A204.1 (cell line): ENCODE data around the gene ZNF652.
"Not testable (repeated sequence)": the region's sequence is repeated elsewhere in the genome, so short reads cannot be mapped to it uniquely, and the experiment has no call there.

Source experiments
- FAIRE-seq: peaks from 2 replicates; lab custom pipeline; 2012; peaks lifted over from hg19 to GRCh38; lab: Jason Lieb, UNC

Gene ZNF652

DNA sequence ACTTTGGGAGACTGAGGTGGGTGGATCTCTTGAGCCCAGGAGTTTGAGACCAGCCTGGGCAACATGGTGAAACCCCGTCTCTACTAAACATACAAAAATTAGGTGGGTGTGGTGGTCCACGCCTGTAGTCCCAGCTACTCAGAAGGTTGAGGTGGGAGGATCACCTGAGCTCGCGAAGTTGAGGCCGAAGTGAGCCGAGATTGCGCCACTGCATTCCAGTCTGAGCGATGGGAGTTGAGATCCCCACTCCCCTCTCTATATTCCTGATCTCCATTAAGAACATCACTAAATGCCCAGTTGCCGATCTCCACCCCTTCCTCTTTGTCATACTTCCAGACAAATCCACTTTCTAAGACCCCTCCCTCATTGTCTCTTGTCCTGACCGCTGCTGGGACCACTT, 24.3 kb upstream of the ZNF652 start:
- no peak for FAIRE-seq

DNA sequence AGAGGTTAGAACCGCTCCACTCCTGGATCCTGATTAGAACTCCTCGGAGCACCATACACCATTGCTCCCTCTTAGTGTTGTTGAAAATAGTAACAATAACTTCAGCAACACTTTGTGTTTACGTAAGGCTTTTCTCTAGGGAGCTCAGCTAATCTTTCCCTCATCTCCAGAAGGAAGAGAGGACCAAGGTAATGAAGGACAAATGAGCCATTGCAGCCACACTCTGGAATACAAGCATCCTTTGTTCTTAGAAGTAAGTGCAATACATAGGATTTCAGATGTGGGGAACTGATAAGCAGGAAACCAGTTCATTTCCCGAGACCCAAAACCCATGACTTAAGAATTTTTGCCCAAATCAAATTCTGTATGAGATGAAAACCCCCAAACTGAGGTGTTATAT, 22.9 kb upstream of the ZNF652 start:
- no peak for FAIRE-seq

DNA sequence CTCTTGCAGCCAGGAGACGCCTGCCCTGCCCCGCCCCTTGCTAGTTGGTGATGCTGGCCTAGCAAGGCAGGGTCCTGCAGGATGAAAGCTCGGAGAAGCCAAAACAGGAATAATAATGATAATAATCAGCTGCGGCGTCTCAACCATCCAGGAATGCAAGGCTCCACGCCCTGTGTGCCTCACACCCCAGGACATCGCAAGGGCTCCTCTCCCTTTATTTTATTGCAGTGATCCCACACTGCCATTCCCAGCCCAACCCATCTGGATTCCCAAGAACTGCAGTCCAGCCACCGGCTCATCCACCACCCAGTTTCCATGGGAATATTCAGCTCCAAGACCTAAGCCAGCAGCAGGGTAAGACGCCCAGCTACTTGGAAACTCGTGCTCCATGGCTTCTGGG, 21.0 kb upstream of the ZNF652 start:
- FAIRE-seq: no peak

DNA sequence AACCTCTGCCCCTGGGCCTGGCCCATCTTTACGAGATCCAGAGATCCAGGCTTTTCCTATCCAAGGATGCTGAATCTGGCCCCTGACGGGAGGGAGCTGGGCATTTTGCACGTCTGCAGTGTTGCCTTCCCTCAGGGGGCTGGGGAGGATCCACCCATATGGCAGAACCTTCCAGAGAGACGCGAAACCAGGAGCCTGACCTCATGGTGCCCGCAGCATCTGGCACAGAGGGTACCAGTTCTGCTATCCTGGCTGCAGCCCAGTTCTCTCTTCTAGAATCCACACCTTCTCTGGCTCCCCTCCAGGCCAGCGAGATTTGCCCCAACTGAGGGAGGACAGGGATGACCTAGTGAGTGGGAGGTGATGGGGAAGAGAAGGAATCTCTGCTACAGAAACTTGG, 20.5 kb upstream of the ZNF652 start:
- no peak for FAIRE-seq

DNA sequence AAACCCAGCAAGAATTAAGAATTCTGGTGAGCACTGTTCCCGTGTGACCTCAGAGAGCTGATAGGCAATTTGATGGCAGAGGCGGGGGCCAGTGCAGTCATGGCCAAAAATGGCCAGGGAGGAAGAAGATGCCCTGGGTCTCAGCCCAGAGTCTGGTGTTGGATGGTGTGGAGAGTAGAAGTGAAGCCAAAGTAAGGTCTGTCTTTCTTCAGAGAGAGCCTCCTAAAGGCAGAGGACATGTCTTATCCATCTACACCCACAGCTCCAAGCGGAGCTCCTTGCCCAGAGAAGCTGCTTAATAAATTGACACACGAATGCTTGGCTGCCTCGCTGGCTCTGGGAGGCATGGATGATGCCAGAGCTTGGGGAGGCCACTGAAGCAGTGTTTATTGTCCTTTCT, 19.7 kb upstream of the ZNF652 start:
- FAIRE-seq: no peak

DNA sequence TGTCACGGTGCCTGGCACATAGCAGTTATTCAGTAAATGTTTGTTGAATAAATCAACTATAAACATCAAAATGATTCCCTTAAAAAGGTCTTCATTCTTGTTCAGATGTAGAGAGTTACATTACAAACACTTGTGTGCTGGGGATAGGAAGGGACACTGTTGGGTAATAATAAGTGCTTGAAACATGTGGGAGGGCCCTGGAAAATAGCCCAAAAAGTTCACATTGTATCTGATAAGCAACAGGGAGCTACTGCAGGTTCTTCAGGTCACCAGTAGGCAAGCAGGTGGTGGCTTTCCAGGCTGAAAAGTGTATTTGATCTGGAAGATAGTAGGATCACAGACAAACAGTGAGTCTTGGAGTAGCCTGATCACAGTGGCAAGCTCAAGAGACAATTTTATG, 19.0 kb upstream of the ZNF652 start:
- no peak for FAIRE-seq

DNA sequence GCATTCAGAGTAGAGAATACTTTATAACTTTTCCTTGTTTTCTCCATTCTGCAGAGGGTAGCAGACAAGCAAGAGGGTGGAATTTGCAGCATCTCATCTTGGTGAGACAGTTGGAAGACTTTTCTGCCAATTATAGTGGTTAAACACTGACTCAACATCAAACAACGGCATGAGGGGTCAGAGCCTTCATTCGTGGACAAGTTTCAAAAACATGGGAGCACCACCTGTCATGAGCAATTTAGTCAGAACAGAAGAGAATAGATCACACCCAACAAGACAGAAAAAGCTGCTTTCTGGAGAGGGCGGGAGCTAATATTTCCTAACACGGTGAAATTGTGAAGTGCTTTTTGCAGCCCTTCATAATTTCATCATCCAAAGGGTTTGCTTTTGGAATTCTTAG, 17.9 kb upstream of the ZNF652 start:
- no peak for FAIRE-seq

DNA sequence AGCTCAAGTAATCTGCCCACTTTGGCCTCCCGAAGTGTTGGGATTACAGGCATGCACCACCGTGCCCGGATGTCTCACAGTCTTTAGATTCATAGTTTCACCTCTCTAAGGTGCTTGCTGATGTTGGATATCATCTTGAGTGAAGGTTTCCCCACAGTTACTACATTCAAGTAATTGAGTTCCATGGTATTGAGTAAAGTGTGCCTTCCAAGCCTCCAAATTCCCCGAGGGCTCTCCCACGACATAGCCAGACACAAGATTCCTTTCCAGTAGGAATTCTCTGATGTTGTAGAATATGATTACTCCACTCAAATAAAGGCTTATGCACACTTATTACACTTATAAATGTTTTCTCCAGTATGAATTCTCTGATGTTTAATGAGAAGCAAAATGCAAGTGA, 16.3 kb upstream of the ZNF652 start:
- no peak for FAIRE-seq

DNA sequence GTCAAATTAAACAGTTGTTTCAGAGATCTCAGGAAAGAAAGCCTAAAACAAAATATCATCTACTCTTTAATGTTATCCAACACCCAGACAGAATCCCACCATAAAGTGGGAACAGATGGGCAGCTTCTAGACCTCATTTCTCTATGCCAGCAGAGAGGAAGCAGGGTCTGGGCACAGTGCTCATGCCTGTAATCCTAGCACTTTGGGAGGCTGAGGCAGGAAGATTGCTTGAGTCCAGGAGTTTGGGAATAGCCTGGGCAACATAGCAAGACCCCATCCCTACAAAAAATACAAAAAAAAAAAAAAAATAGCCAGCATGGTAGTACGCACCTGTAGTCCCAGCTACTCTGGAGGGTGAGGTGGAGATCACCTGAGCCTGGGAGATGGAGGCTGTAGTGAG, 13.5 kb upstream of the ZNF652 start:
- no peak for FAIRE-seq

DNA sequence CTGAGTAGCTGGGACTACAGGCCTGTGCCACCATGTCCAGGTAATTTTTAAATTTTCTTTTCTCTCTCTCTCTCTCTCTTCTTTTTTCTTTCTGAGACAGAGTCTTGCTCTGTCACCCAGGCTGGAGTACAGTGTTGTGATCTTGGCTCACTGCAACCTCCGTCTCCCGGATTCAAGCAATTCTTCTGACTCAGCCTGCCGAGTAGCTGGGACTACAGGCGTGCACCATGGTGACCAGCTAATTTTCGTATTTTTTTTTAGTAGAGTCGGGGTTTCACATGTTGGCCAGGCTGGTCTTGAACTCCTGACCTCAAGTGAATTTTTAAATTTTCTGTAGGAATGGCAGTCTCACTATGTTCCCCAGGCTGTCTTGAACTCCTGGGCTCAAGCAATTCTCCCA, 11.1 kb upstream of the ZNF652 start:
- FAIRE-seq: no peak

DNA sequence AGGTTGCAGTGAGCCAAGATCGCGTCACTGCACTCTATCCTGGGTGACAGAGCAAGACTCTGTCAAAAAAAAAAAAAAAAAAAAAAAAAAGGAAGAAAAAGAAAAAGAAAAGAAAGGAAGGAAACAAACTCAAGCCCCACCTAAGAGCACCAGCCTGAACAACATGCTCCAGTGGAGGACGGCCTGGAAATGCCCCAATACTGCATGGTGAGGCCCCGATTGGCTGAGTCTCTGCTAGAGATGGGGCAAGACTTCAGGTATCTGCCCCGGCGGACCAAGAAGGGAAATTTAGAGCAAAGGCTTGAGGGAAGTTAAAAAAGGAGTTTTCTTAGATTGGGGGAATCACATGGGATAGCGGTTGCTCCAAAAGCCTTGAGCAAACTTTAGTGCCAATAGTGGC, 10.4 kb upstream of the ZNF652 start:
- FAIRE-seq: no peak

DNA sequence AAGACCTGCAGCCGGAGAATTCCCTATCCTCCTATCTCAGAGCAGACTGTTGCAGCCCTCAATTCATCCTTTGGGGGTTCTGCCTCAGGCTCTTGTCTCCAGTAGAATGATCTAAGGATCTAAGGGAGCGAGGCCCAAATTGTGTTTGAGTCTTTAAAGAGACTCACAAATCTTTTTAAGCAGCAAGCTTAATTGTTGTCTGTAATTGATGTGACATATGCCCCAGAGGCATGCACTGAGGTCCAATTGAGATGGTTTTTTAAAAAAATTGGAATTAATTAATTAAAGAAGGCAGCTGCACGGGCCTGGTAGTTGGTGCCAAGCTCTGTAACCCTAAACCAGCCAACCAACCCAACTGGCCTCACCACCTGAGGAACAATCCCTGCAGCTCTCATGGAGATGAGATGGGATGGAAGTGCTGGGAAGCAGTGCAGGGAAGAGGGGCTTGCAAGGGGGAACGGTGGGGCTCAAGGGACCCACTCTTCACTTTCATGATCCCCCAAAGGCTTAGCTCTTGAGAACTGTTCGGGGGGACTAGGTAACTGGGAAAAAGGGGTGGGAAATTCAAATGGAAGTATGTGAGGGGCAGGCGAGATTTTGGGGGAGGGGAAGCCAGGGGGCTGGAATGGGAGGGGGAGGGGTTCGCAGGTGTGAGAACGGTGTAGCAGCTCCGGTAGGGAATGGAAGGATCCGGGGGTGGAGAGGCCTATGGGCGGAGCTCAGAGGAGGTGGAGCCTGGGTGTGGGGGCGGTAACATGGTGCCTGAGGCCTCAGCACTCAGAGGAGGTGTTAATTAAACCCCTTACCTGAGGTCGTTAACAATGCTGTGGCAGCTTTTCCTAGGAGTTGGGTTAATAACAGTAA, 9.2 kb upstream of the ZNF652 start:
- no peak for FAIRE-seq

DNA sequence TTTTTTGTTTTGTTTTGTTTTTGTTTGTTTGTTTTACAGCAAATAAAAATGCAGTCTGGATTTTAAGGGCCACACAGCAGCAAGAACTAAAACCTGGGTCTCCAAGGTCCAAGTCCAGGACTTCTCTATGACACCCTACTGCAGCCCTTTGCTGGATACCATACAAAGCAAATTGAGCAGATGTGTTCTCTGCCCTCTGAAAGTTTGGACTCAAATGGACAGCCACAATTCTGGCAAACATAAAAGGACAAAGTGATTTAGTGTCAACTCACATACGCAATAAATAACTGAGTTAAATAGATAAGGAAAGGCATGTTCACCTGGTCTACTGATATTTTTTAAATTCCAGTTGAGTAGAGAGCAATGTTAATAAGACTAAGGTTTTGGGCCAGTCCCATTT, 7.7 kb upstream of the ZNF652 start:
- FAIRE-seq: no peak

DNA sequence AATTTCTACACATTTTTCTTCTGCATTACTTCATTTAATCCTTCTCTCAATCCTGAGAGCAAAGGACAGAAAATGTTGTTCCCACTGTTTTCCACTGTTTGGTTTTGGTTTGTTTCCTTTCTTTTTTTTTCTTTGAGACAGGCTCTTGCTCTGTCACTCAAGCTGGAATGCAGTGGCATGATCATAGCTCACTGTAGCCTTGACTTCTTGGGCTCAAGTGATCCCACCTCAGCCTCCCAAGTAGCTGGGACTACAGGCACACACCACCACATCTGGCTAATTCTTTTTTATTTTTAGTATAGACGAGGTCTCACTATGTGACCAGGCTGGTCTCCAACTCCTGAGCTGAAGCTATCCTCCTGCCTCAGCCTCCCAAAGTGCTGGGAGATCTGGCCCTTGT, 7.0 kb upstream of the ZNF652 start:
- no peak for FAIRE-seq

DNA sequence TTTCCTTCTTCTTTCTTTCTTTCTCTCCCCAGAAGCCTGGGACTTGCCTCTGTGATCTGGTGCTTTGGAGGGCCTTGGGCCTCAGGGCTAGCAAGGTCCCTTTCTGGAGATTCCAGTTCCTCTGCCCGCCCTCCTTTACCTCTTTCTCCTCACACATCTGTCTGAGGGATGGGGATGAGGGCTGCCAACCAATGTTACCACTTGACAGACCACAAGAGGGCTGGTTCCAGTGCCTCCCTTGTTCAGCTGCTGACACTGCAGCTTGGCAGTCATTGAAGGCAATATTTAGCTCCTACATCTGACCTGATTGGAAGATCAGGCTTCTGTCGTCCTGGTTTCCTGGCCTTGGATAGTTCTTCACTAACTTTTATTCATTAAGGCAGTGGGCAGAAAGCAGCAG, 3.6 kb upstream of the ZNF652 start:
- FAIRE-seq: no peak

DNA sequence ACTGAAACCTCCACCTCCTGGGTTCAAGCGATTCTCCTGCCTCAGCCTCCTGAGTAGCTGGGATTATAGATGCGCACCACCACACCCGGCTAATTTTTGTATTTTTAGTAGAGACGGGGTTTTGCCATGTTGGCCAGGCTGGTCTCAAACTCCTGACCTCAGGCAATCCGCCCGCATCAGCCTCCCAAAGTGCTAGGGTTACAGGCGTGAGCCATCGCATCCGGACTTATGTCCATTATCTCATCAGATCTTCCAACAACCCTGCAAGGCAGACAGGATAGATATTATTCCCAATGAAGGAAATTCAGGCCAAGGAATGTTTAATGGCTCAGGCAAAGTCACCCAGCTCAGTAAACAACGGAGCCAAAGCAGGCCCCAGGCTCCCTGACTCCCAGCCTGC, 3.1 kb upstream of the ZNF652 start:
- not testable (repeated sequence) for FAIRE-seq

DNA sequence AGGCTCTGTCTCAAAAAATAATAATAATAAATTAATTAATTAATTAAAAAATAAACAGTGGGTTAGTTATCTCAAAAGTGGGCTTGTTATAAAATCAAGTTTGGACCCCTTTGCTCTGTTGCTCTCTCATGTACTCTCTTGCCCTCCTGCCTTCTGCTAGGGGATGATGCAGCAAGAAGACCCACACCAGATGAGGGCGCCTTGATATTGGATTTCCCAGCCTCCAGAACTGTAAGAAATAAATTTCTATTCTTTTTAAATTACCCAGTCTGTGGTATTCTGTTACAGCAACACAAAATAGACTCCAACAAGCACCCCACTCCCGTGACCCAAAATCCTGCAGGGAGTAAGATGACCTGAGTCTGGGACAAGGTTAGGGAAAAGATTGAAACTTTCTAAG, 2.1 kb upstream of the ZNF652 start:
- FAIRE-seq: no peak

DNA sequence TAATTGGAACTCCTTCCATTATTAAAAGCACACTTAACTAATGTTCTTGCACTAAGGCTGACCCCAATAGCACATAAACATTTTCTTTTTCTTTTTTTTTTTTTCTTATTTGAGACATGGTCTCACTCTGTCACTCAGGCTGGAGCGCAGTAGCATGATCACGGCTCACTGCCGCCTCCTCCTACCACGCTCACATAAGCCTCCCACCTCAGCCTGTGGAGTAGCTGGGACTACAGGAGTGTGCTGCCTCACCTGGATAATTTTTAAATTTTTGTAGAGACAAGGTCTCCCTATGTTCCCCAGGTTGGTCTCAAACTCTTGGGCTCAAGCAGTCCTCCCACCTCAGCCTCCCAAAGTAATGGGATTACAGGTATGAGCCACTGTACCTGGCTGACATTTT, 1.2 kb upstream of the ZNF652 start:
- no peak for FAIRE-seq

DNA sequence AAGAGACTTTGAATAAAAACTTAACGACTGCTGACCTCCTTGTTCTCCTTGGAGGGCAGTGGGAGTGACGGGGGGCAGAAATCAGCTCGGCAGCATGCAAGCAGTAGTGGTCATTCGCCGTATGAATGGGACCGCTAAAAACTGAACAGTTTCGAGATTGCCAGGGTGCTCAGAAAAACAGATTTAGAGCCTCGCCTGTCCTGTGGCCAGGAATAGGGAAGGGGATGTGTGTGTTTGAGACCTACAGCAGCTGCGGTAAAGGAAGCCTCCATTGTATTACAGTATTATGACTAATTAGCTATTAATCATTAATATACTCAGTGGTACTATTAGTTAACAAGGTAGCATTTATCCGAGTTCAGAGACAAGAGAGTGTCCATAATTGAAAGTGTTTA, 670 bp upstream of the ZNF652 start:
- no peak for FAIRE-seq

DNA sequence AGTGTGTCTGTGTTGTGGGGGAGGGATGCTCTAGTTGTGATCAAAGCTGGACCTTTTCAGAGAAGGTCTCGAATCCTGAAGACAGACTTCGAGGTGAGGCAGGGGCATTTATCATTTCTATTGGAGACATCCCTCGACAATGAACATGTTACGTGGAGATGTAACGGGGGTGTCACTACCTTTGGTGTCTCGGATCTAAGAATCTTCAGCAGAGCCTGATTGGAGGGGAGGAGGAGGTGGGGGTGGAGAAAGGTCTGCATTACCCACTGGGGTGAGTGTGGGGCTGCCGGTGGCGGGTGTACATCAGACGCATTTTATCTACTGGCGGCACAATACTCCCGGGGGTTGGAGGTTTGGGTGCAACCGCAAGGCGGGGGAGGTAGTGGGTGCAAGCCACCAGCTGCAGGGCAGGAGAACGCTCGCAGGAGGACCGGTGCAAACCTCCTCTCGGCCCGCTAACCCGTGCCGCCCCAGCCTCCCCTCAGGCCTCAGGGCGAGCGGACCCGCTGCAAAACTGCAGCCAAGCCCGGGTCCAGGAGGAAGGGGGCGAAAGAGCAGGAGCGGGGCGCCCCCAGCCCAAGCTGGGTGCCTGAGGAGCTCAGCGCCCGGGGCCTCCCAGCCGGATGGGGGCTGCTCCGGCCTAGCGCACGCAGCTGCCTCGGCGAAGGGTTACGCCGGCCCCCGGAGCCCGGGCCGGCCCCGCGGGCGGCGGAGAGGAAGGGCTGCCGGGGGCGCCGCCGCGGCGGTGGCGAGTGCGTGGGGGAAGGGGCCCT, 735 bp downstream of the ZNF652 start:
- FAIRE-seq: no peak

DNA sequence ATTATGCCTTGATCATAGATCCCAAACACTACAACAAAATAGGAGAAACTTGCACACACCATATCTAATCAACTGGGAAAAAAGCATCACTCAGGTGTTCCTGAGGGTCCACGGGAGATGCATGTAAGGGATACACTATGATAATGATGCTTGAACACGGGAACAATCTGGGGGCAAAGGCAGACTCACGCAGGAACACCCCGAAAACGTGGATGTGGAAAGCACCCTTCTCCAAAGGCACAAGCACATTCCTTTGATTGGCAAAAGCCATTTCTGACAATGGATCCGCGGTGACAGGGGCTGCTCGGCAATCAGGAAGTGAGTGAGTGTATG, 1.3 kb downstream of the ZNF652 start:
- FAIRE-seq: no peak

DNA sequence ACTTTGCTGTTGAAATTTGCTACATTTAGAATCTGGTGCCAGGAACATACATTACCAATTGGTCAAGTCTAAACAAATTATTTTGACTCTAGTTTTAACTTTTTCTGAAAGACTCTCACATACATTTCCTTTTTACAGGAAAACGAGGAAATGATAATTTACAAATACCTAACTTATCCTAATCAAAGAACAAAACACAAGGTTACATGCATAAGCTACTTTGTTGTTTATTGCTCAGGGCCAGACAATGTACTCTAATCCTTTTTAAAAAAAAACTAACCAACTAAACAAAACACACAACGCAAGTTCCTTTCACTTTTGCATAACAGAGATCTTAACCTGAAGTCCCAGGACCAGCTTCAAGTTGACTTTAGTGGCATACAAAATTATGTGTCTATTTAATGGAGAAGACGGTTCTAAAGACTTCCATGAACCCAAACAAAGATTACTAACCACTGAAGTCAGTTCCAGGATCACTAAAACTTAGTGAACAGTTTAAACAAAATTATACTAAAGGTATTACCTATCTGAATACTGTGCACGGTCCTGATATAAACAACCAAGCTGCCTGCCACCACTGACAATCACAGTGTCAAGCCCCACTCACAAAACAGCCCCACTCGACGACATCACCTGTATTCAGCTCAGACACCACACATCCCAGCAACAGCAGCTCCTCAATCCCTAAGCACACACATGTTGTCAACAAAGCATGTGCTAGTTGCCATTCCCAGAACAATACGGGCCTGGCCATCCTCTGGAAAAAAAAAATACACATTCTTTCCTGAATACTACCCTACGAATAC, 1.9 kb downstream of the ZNF652 start:
- no peak for FAIRE-seq

DNA sequence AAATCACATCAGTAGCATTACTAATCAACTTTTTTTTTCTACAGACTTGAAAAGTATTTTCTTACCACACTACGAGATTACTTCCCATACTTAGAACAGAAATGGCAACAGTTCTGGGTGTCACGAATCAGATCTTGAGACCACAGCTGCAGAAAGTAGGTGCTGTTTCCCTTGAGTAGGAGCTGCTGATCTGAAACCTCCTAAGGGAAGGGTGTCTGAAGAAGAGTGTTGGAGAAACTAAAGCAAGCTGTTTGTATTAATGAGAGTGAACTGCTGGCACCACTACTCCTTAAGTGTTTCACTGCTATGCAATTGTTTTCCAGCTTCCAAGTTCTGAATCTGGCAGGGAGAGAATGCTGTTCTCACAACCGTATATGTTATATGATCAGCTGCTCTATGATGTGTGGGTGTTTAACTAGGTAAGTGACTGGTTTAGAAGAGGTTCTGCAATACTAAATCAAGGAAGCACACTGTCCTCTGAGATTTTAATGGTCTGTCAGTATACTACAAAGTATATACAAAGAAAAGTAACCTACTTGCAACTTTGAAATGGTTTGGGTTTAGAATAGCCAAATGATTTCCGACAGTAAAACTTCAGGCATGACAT, 3.3 kb downstream of the ZNF652 start:
- no peak for FAIRE-seq
